Suprapubic skin (tissue), 3 donors: ENCODE results near the gene MTIF2.
"Not testable (repeated sequence)": the region's sequence is repeated elsewhere in the genome, so short reads cannot be mapped to it uniquely, and the experiment has no call there.

Experiments used
- POLR2AphosphoS5 ChIP-seq, 3 donors: sonication (generic); formaldehyde crosslinking; IDR thresholded peaks; one replicate each; pipeline ENCODE4 v1.6.1; 2017; ENCODE audit warnings: antibody characterized with exemption in 3 of 3
- TF ChIP-seq, protein P1 (sequence below), 2 donors: fragments of 200-600 bp in 1 of 2; fragments of 450-650 bp in 1 of 2; sonication (generic) in 1 of 2; IDR thresholded peaks; one replicate each; pipeline ENCODE4 v1.5.1; 2016 to 2019; ENCODE audit warnings: antibody characterized with exemption in 2 of 2, mild to moderate bottlenecking in 1 of 2, moderate library complexity in 1 of 2

DNA sequence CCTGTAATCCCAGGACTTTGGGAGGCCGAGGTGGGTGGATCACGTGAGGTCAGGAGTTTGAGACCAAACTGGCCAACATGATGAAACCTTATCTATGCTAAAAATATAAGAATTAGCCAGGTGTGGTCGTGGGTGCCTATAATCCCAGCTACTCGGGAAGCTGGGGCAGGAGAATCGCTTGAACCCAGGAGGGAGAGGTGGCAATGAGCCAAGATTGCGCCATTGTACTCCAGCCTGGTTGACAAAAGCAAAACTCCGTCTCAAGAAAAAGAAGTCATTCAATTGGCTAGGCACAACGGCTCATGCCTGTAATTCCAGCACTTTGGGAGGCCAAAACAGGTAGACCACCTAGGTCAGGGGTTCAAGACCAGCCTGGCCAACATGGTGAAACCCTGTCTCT, 27.4 kb downstream of the MTIF2 start:
- TF ChIP-seq, protein P1, sequence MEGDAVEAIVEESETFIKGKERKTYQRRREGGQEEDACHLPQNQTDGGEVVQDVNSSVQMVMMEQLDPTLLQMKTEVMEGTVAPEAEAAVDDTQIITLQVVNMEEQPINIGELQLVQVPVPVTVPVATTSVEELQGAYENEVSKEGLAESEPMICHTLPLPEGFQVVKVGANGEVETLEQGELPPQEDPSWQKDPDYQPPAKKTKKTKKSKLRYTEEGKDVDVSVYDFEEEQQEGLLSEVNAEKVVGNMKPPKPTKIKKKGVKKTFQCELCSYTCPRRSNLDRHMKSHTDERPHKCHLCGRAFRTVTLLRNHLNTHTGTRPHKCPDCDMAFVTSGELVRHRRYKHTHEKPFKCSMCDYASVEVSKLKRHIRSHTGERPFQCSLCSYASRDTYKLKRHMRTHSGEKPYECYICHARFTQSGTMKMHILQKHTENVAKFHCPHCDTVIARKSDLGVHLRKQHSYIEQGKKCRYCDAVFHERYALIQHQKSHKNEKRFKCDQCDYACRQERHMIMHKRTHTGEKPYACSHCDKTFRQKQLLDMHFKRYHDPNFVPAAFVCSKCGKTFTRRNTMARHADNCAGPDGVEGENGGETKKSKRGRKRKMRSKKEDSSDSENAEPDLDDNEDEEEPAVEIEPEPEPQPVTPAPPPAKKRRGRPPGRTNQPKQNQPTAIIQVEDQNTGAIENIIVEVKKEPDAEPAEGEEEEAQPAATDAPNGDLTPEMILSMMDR (IDR thresholded peaks at IDR 0.05), result not testable (repeated sequence)
- TF ChIP-seq POLR2AphosphoS5 (IDR thresholded peaks at IDR 0.05), result not testable (repeated sequence)
